VCaP (cell line): ENCODE measurements around the gene RIGI.

Experiments
- H3K27ac ChIP-seq: fragments of 450-650 bp; 2 replicates; pipeline ENCODE4 v1.5.1; 2017
- TF ChIP-seq, protein P1 (sequence below): fragments of 450-650 bp; conservative IDR thresholded peaks from 2 replicates; pipeline ENCODE4 v1.5.1; 2017; ENCODE audit warnings: mild to moderate bottlenecking, moderate library complexity

Gene RIGI

DNA sequence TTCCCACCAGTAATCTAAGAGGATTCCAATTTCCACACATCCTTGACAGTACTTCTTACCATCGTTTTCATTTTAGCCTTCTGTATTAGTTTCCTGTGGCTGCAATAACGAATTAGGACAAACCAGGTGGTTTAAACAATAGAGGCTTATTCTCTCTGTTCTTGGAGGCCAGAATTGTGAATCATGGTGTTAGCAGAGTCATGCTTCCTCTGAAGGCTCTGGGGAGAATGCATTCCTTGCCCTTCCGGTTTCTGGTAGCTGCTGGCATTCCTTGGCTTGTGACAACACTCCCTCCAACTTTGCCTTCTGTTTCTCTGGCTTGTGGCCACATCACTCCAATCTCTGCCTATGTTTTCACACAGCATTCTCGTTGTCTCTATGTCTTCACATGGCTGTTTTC is 23.5 kb downstream of the RIGI start:
- TF ChIP-seq, protein P1, sequence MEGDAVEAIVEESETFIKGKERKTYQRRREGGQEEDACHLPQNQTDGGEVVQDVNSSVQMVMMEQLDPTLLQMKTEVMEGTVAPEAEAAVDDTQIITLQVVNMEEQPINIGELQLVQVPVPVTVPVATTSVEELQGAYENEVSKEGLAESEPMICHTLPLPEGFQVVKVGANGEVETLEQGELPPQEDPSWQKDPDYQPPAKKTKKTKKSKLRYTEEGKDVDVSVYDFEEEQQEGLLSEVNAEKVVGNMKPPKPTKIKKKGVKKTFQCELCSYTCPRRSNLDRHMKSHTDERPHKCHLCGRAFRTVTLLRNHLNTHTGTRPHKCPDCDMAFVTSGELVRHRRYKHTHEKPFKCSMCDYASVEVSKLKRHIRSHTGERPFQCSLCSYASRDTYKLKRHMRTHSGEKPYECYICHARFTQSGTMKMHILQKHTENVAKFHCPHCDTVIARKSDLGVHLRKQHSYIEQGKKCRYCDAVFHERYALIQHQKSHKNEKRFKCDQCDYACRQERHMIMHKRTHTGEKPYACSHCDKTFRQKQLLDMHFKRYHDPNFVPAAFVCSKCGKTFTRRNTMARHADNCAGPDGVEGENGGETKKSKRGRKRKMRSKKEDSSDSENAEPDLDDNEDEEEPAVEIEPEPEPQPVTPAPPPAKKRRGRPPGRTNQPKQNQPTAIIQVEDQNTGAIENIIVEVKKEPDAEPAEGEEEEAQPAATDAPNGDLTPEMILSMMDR: no peak
- no peak overlapping the region for H3K27ac ChIP-seq

DNA sequence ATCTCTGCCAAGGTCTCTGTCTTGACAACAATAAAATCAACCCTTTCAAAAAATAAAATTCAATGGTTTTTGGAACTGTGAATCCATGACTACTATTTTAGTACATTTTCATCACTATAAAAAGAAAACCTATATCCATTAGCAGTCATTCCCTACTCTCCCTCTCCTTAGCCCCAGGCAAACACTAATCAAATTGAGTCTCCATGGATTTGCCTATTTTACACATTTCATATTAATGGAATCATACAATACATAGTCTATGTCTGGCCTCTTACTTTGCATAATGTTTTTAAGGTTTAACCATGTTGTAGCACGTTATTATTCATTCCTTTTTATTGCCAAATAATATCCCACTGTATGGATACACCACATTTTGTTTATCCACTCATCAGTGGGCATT is 24.1 kb downstream of the RIGI start:
- TF ChIP-seq, protein P1: no peak
- no peak overlapping the region for H3K27ac ChIP-seq

DNA sequence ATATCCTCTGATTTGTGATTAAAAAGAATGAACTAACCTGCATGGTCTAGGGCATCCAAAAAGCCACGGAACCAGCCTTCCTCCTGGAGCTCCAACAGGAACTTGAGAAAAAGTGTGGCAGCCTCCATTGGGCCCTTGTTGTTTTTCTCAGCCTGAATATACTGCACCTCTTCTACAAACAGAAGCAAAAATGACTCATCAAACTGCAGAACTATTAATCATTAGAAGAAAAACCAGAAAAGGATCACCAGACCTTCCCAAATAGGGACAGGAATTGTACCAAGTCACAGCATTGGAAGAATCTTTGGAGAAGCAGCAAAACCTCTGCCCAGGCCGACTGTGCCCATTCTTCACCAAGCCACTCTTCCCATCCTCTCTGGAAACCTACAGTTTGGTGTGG is 25.2 kb downstream of the RIGI start:
- TF ChIP-seq, protein P1: no peak
- H3K27ac ChIP-seq: no peak overlapping the region

DNA sequence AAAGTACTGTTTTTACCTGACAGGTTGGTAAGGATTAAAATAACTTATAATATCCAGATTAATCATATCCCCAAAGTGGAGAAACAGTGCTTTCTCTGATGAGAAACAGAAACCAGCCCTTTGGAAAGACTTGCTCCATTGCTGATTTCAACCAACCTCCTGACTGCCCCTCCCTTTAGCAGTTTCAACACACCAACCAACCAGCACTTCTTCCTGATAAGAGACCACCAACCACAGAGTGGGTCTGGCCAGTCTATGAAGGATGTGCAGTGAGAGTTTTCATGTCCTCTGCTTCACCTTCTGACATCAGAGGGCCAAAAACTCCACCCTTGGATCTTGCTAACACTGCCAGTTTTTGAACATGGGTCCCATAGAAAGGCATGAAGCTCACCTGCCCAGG is 28.1 kb downstream of the RIGI start:
- no peak overlapping the region for H3K27ac ChIP-seq
- TF ChIP-seq, protein P1: no peak

DNA sequence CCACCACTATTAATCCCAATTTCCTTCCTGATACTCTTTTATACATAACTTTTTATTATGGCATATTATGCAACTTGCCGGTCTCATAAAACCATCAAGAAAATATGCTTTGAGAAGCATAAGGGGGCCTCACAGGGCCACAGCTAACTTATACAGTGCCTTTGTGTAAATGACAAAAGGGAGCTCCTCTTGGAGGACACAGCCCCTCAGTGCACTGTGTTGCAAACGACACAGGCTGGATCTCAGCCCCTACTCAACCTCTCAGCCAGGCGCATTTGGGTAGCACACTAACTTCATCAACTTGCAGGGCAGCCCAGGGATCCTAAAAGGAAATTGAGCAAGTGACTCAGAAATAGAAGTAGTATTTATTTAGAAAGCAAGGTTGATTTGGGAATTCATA is 35.4 kb downstream of the RIGI start:
- H3K27ac ChIP-seq: no peak overlapping the region
- TF ChIP-seq, protein P1: no peak

DNA sequence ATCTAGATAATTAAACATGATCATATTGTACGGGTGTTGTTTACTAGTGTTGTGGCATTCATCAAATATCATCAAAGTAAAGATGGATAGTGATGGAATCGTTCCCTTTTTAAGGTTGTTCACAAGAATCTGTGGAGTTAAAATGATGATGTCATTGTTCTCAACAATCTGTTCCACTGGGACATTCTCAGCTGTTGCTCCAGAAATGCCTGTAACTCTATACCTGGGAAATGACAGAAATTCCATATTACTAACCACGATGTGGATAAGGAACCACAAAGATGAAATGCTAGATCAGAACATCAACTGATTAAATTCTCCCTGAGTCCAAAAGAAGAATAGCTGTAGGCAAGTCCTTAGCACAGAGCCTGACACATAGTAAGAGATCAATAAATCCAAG is 38.0 kb downstream of the RIGI start:
- TF ChIP-seq, protein P1: no peak

DNA sequence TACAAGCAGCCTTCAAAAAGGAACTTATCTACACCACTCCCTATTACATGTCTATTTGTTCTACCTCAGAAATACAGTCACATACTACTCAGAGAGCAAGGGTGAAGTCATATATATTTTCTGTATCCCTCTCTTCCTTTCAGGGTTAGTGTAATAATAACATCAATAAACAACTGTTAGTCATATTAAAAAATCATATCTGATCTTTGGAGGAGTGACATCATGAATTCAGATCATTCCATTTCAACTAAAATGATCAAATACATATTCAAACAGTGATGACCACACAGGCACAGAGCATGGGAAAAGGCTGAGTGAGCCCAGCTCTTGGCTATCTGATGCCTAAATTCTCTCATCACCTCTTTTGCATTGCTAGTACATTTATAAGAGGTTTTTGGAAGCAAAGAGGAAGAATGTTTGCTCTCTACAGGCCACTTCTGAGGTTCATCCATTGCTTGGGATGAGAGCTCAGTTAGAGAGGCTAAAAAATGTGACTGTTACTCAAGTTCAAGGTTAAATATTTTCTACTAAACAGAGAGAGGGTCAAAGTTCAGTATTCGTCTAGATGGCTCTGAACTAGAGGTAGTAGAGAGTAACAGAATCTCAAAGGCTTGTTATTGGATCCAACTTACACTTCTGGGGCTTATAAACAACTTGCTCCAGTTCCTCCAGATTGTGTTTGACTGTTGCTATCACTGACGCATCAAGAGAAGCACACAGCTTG is 39.0 kb downstream of the RIGI start:
- H3K27ac ChIP-seq: no peak overlapping the region
- TF ChIP-seq, protein P1: no peak

More for the DNA sequence above, 38.0 kb downstream of the RIGI start:
- no peak overlapping the region for H3K27ac ChIP-seq
